Testis (tissue), 2 donors: ENCODE data around the gene FRMD1.

Experiments
- CTCF ChIP-seq, 3 experiments: fragments of 450-650 bp in 2 of 3; fragments of 200-600 bp in 1 of 3; sonication (generic) in 1 of 3; IDR thresholded peaks; one replicate each; pipeline ENCODE4 v1.5.1; 2016 to 2019; ENCODE audit warnings: antibody characterized with exemption in 3 of 3, mild to moderate bottlenecking in 2 of 3, moderate library complexity in 1 of 3
- POLR2A ChIP-seq: fragments of 450-650 bp; IDR thresholded peaks from one replicate; pipeline ENCODE4 v1.6.1; 2017; ENCODE audit warnings: antibody characterized with exemption, mild to moderate bottlenecking, moderate library complexity

- TF ChIP-seq POLR2A (no peak), CTCF (IDR thresholded peaks at IDR 0.05) (no peak)
These were observed 44.5 kb downstream of the FRMD1 start for GRCh38 chr6:168034537-168034936.
